ENCODE results near the gene C2orf49.
"Not testable (repeated sequence)": the region's sequence is repeated elsewhere in the genome, so short reads cannot be mapped to it uniquely, and the experiment has no call there.

The C2orf49 gene

GRCh38 chr2:105321875-105322646 is 15.3 kb upstream of the C2orf49 start:
- no peaks in the 10 kb centered on the region for H3K27me3 ChIP-seq (ENCODE audit: control insufficient read depth, insufficient read depth, low read length)
- peaks cover 14% of the 10 kb centered on the region for H3K4me1 ChIP-seq (ENCODE audit: control insufficient read depth, insufficient read depth, low read length)
- H3K9me3 ChIP-seq (ENCODE audit: control insufficient read depth, insufficient read depth, low read length): no peaks in the 10 kb centered on the region
- no peak overlapping the region for H3K9ac ChIP-seq (ENCODE audit: low read depth, low read length)
- no peak overlapping the region for H3K27ac ChIP-seq (ENCODE audit: low read depth, low read length)
- no peak overlapping the region for H3K4me3 ChIP-seq (ENCODE audit: low read depth, low read length)
- no peaks in the 10 kb centered on the region; the same call in 1 of the 2 replicates for H3K36me3 ChIP-seq (ENCODE audit: control insufficient read depth, insufficient read depth, low read length)

- Histone ChIP-seq H3K4me1 (ENCODE audit: control insufficient read depth, insufficient read depth, low read length) (peaks cover 14% of the 10 kb centered on the region), H3K9ac (ENCODE audit: low read depth, low read length) (no peak overlapping the region), H3K27me3 (ENCODE audit: control insufficient read depth, insufficient read depth, low read length) (no peaks in the 10 kb centered on the region), H3K36me3 (ENCODE audit: control insufficient read depth, insufficient read depth, low read length) (no peaks in the 10 kb centered on the region; the same call in 1 of the 2 replicates), H3K4me3 (ENCODE audit: low read depth, low read length) (no peak overlapping the region), H3K27ac (ENCODE audit: low read depth, low read length) (no peak overlapping the region), H3K9me3 (ENCODE audit: control insufficient read depth, insufficient read depth, low read length) (no peaks in the 10 kb centered on the region)
Measured at GRCh38 chr2:105323111-105323510, 14.2 kb upstream of the C2orf49 start.

GRCh38 chr2:105324101-105324500 is 13.2 kb upstream of the C2orf49 start:
- Histone ChIP-seq H3K4me1 (ENCODE audit: control insufficient read depth, insufficient read depth, low read length) (peaks cover 14% of the 10 kb centered on the region), H3K9me3 (ENCODE audit: control insufficient read depth, insufficient read depth, low read length) (no peaks in the 10 kb centered on the region), H3K9ac (ENCODE audit: low read depth, low read length) (no peak overlapping the region), H3K36me3 (ENCODE audit: control insufficient read depth, insufficient read depth, low read length) (no peaks in the 10 kb centered on the region; the same call in 1 of the 2 replicates), H3K27ac (ENCODE audit: low read depth, low read length) (no peak overlapping the region), H3K4me3 (ENCODE audit: low read depth, low read length) (no peak overlapping the region), H3K27me3 (ENCODE audit: control insufficient read depth, insufficient read depth, low read length) (no peaks in the 10 kb centered on the region)

GRCh38 chr2:105324732-105325131 is 12.6 kb upstream of the C2orf49 start:
- peak overlapping the region; percentile 24 for H3K27ac ChIP-seq (ENCODE audit: low read depth, low read length)
- H3K9ac ChIP-seq (ENCODE audit: low read depth, low read length): no peak overlapping the region
- no peaks in the 10 kb centered on the region for H3K9me3 ChIP-seq (ENCODE audit: control insufficient read depth, insufficient read depth, low read length)
- H3K36me3 ChIP-seq (ENCODE audit: control insufficient read depth, insufficient read depth, low read length): no peaks in the 10 kb centered on the region; the same call in 1 of the 2 replicates
- H3K4me1 ChIP-seq (ENCODE audit: control insufficient read depth, insufficient read depth, low read length): peaks cover 14% of the 10 kb centered on the region
- H3K27me3 ChIP-seq (ENCODE audit: control insufficient read depth, insufficient read depth, low read length): no peaks in the 10 kb centered on the region
- H3K4me3 ChIP-seq (ENCODE audit: low read depth, low read length): no peak overlapping the region

GRCh38 chr2:105325389-105325963 is 11.9 kb upstream of the C2orf49 start:
- Histone ChIP-seq H3K36me3 (ENCODE audit: control insufficient read depth, insufficient read depth, low read length) (no peaks in the 10 kb centered on the region; the same call in 1 of the 2 replicates), H3K4me1 (ENCODE audit: control insufficient read depth, insufficient read depth, low read length) (peaks cover 19% of the 10 kb centered on the region), H3K4me3 (ENCODE audit: low read depth, low read length) (no peak overlapping the region), H3K27me3 (ENCODE audit: control insufficient read depth, insufficient read depth, low read length) (no peaks in the 10 kb centered on the region), H3K27ac (ENCODE audit: low read depth, low read length) (peak overlapping the region; percentile 24), H3K9me3 (ENCODE audit: control insufficient read depth, insufficient read depth, low read length) (no peaks in the 10 kb centered on the region), H3K9ac (ENCODE audit: low read depth, low read length) (no peak overlapping the region)

GRCh38 chr2:105327271-105327670 is 10.1 kb upstream of the C2orf49 start:
- H3K9ac ChIP-seq (ENCODE audit: low read depth, low read length); H3K36me3 ChIP-seq (ENCODE audit: control insufficient read depth, insufficient read depth, low read length): not testable (repeated sequence)
- H3K4me1 ChIP-seq (ENCODE audit: control insufficient read depth, insufficient read depth, low read length): peaks cover 20% of the 10 kb centered on the region

GRCh38 chr2:105327690-105328089 is 9.7 kb upstream of the C2orf49 start:
- Histone ChIP-seq H3K4me3 (ENCODE audit: low read depth, low read length) (no peak overlapping the region), H3K27me3 (ENCODE audit: control insufficient read depth, insufficient read depth, low read length) (0 out of 2 replicates have a peak, but pooled peaks cover 4% of the 10 kb centered on the region), H3K9ac (ENCODE audit: low read depth, low read length) (no peak overlapping the region), H3K36me3 (ENCODE audit: control insufficient read depth, insufficient read depth, low read length) (no peaks in the 10 kb centered on the region; the same call in 1 of the 2 replicates), H3K9me3 (ENCODE audit: control insufficient read depth, insufficient read depth, low read length) (no peaks in the 10 kb centered on the region), H3K27ac (ENCODE audit: low read depth, low read length) (no peak overlapping the region), H3K4me1 (ENCODE audit: control insufficient read depth, insufficient read depth, low read length) (peaks cover 20% of the 10 kb centered on the region)

More at GRCh38 chr2:105327271-105327670, 10.1 kb upstream of the C2orf49 start:
- H3K27me3 ChIP-seq (ENCODE audit: control insufficient read depth, insufficient read depth, low read length); H3K27ac ChIP-seq (ENCODE audit: low read depth, low read length); H3K9me3 ChIP-seq (ENCODE audit: control insufficient read depth, insufficient read depth, low read length); H3K4me3 ChIP-seq (ENCODE audit: low read depth, low read length): not testable (repeated sequence)

- peak overlapping the region; percentile 64 for H3K9ac ChIP-seq (ENCODE audit: low read depth, low read length)
- peaks cover 20% of the 10 kb centered on the region for H3K4me1 ChIP-seq (ENCODE audit: control insufficient read depth, insufficient read depth, low read length)
- no peaks in the 10 kb centered on the region for H3K9me3 ChIP-seq (ENCODE audit: control insufficient read depth, insufficient read depth, low read length)
- H3K27ac ChIP-seq (ENCODE audit: low read depth, low read length): no peak overlapping the region
- H3K36me3 ChIP-seq (ENCODE audit: control insufficient read depth, insufficient read depth, low read length): no peaks in the 10 kb centered on the region; the same call in 1 of the 2 replicates
- peak overlapping the region; percentile 87 for H3K4me3 ChIP-seq (ENCODE audit: low read depth, low read length)
- H3K27me3 ChIP-seq (ENCODE audit: control insufficient read depth, insufficient read depth, low read length): 0 out of 2 replicates have a peak, but pooled peaks cover 4% of the 10 kb centered on the region
Measured at GRCh38 chr2:105328281-105329196, 8.8 kb upstream of the C2orf49 start.

- Histone ChIP-seq H3K27me3 (ENCODE audit: control insufficient read depth, insufficient read depth, low read length) (0 out of 2 replicates have a peak, but pooled peaks cover 4% of the 10 kb centered on the region), H3K4me1 (ENCODE audit: control insufficient read depth, insufficient read depth, low read length) (peaks cover 20% of the 10 kb centered on the region), H3K9ac (ENCODE audit: low read depth, low read length) (peak overlapping the region; percentile 64), H3K27ac (ENCODE audit: low read depth, low read length) (no peak overlapping the region), H3K36me3 (ENCODE audit: control insufficient read depth, insufficient read depth, low read length) (peaks cover 4% of the 10 kb centered on the region; the same call in 1 of the 2 replicates), H3K9me3 (ENCODE audit: control insufficient read depth, insufficient read depth, low read length) (no peaks in the 10 kb centered on the region), H3K4me3 (ENCODE audit: low read depth, low read length) (peak overlapping the region; percentile 87)
Measured at GRCh38 chr2:105329197-105329554, 8.2 kb upstream of the C2orf49 start.

GRCh38 chr2:105329561-105330495 is 7.5 kb upstream of the C2orf49 start, which contains the start of gene TGFBRAP1:
Gene TGFBRAP1 (minus strand): TSS chr2:105329735. CDS start chr2:105308301, 21,434 bp downstream.
- peaks cover 10% of the 10 kb centered on the region; the same call in 1 of the 2 replicates for H3K36me3 ChIP-seq (ENCODE audit: control insufficient read depth, insufficient read depth, low read length)
- H3K4me1 ChIP-seq (ENCODE audit: control insufficient read depth, insufficient read depth, low read length): peaks cover 16% of the 10 kb centered on the region
- H3K4me3 ChIP-seq (ENCODE audit: low read depth, low read length): peak within 1 kb of the TSS; percentile 87
- no peaks in the 10 kb centered on the region for H3K9me3 ChIP-seq (ENCODE audit: control insufficient read depth, insufficient read depth, low read length)
- peak within 1 kb of the TSS; percentile 87 for H3K9ac ChIP-seq (ENCODE audit: low read depth, low read length)
- peak within 1 kb of the TSS; percentile 7 for H3K27ac ChIP-seq (ENCODE audit: low read depth, low read length)
- H3K27me3 ChIP-seq (ENCODE audit: control insufficient read depth, insufficient read depth, low read length): 0 out of 2 replicates have a peak, but pooled peaks cover 4% of the 10 kb centered on the region
